ENCODE results near the gene CFAP73.
A peak's percentile ranks its signal among the peaks of the same experiment; 100 is the strongest.

CFAP73 gene

GRCh38 chr12:113167868-113168267 lies 18.3 kb downstream of the CFAP73 start:
- no peak for DNase-seq

- DNase-seq = no peak
These were observed 20.2 kb downstream of the CFAP73 start for GRCh38 chr12:113169697-113170096.

- DNase-seq = no peak
These were observed 20.9 kb downstream of the CFAP73 start for GRCh38 chr12:113170457-113170856.

- DNase-seq = peak in 1 of 2 donors; percentile 42
These were observed 21.4 kb downstream of the CFAP73 start for GRCh38 chr12:113170926-113171325.

- no peak for DNase-seq
These were observed 22.0 kb downstream of the CFAP73 start for GRCh38 chr12:113171543-113171942.

GRCh38 chr12:113172185-113172584 lies 22.7 kb downstream of the CFAP73 start:
- no peak for DNase-seq

- DNase-seq = no peak
These were observed 23.7 kb downstream of the CFAP73 start for GRCh38 chr12:113173081-113173698.

GRCh38 chr12:113174461-113175384 lies 25.2 kb downstream of the CFAP73 start:
- peak; percentile 55 to 90 for DNase-seq

GRCh38 chr12:113179023-113179422 lies 29.5 kb downstream of the CFAP73 start:
- DNase-seq = no peak

- DNase-seq = no peak
These were observed 30.8 kb downstream of the CFAP73 start for GRCh38 chr12:113180333-113180732.

- no peak for DNase-seq
These were observed 32.5 kb downstream of the CFAP73 start for GRCh38 chr12:113181975-113182374.

- no peak for DNase-seq
These were observed 33.6 kb downstream of the CFAP73 start for GRCh38 chr12:113183030-113183589.

- no peak for DNase-seq
These were observed 34.8 kb downstream of the CFAP73 start for GRCh38 chr12:113184098-113184899.

- peak; percentile 83 to 89 for DNase-seq
These were observed 35.3 kb downstream of the CFAP73 start for GRCh38 chr12:113184900-113185179.

- peak; percentile 42 to 74 for DNase-seq
These were observed 35.9 kb downstream of the CFAP73 start, which contains the start of the genes DDX54 and RITA1 for GRCh38 chr12:113185180-113186032. DDX54 (minus strand) TSS chr12:113185478; CDS start chr12:113185451, 27 bp downstream. RITA1 (plus strand) TSS chr12:113185721; CDS start chr12:113186747, 1,026 bp downstream.

GRCh38 chr12:113186033-113186365 lies 36.5 kb downstream of the CFAP73 start:
- DNase-seq = no peak

- no peak for DNase-seq
These were observed 37.3 kb downstream of the CFAP73 start for GRCh38 chr12:113186666-113187325.

GRCh38 chr12:113189361-113189760 lies 39.8 kb downstream of the CFAP73 start:
- DNase-seq = no peak

GRCh38 chr12:113190761-113191160 lies 41.2 kb downstream of the CFAP73 start:
- no peak for DNase-seq

- no peak for DNase-seq
These were observed 41.7 kb downstream of the CFAP73 start for GRCh38 chr12:113191227-113191626.

- DNase-seq = no peak
These were observed 45.5 kb downstream of the CFAP73 start for GRCh38 chr12:113194971-113195391.

- DNase-seq = no peak
These were observed 46.1 kb downstream of the CFAP73 start for GRCh38 chr12:113195598-113195997.
